Measurements from ENCODE around the gene PCBP4. TPM values are rescaled to one million over a fixed set of nuclear protein-coding genes. Genes with fewer than 3 reads are reported as not detected.

PCBP4 gene
- total RNA-seq, 2 donors from 2014 or later: 73.8 to 119 TPM

GRCh38 chr3:51934991-51935885 lies 32.0 kb downstream of the PCBP4 start:
- TF ChIP-seq CTCF (IDR thresholded peaks at IDR 0.05): no peak
- peak; percentile 55 for DNase-seq (ENCODE audit: low spot score)
- Histone ChIP-seq H3K27ac (no peak overlapping the region), H3K36me3 (peaks cover 59% of the 10 kb centered on the region), H3K9me3 (no peaks in the 10 kb centered on the region), H3K27me3 (no peaks in the 10 kb centered on the region), H3K4me3 (no peak overlapping the region), H3K4me1 (peaks cover 0 to 4% of the 10 kb centered on the region in 2 donors)

GRCh38 chr3:51934139-51934850 lies 33.0 kb downstream of the PCBP4 start:
- Histone ChIP-seq H3K36me3 (peaks cover 59% of the 10 kb centered on the region), H3K27me3 (no peaks in the 10 kb centered on the region), H3K9me3 (no peaks in the 10 kb centered on the region), H3K27ac (no peak overlapping the region), H3K4me3 (no peak overlapping the region), H3K4me1 (no peaks in the 10 kb centered on the region)
- DNase-seq (ENCODE audit: low spot score): peak; percentile 28
- no peak for TF ChIP-seq CTCF (IDR thresholded peaks at IDR 0.05)

- DNase-seq (ENCODE audit: low spot score): peak; percentile 18
- TF ChIP-seq CTCF (IDR thresholded peaks at IDR 0.05): no peak
Observed at GRCh38 chr3:51933471-51934138, 33.6 kb downstream of the PCBP4 start.

GRCh38 chr3:51932471-51933370 lies 34.5 kb downstream of the PCBP4 start:
- no peak for TF ChIP-seq CTCF (IDR thresholded peaks at IDR 0.05)
- Histone ChIP-seq H3K27me3 (no peaks in the 10 kb centered on the region), H3K27ac (no peak overlapping the region), H3K9me3 (no peaks in the 10 kb centered on the region), H3K36me3 (peaks cover 49% of the 10 kb centered on the region), H3K4me3 (no peak overlapping the region), H3K4me1 (no peaks in the 10 kb centered on the region)
- peak; percentile 28 for DNase-seq (ENCODE audit: low spot score)

More at GRCh38 chr3:51933471-51934138, 33.6 kb downstream of the PCBP4 start:
- Histone ChIP-seq H3K9me3 (no peaks in the 10 kb centered on the region), H3K4me1 (no peaks in the 10 kb centered on the region), H3K4me3 (no peak overlapping the region), H3K27me3 (no peaks in the 10 kb centered on the region), H3K36me3 (peaks cover 58% of the 10 kb centered on the region), H3K27ac (no peak overlapping the region)

GRCh38 chr3:51931756-51932155 lies 35.5 kb downstream of the PCBP4 start:
- no peaks in the 10 kb centered on the region for H3K4me1 ChIP-seq
- no peak for TF ChIP-seq CTCF (IDR thresholded peaks at IDR 0.05)
- peaks cover 39% of the 10 kb centered on the region for H3K36me3 ChIP-seq
- H3K27ac ChIP-seq: no peak overlapping the region
- no peaks in the 10 kb centered on the region for H3K27me3 ChIP-seq
- H3K9me3 ChIP-seq: no peaks in the 10 kb centered on the region
- H3K4me3 ChIP-seq: no peak overlapping the region
- DNase-seq (ENCODE audit: low spot score): peak; percentile 11

Measured in right atrium auricular region (tissue), 2 donors.